Mucosa of descending colon (tissue), 3 donors: ENCODE results near the gene SNX22. TPM values are rescaled to one million over a fixed set of nuclear protein-coding genes. Genes with fewer than 3 reads are reported as not detected.

Experiments
- ATAC-seq: fragments of 200-7000 bp; cut with Tn5 transposase; one replicate; pipeline ENCODE4 v1.9.1; 2020; ENCODE audit warnings: mild to moderate bottlenecking, moderate library complexity
- DNase-seq, 3 donors: peaks; one replicate each; pipeline ENCODE4 v3.0.0-alpha.2; 2020
- H3K36me3 ChIP-seq: fragments of 200-600 bp; one replicate; pipeline ENCODE4 v1.8.0; 2021; ENCODE audit warnings: low read depth, mild to moderate bottlenecking
- H3K4me1 ChIP-seq: fragments of 200-600 bp; one replicate; pipeline ENCODE4 v1.8.0; 2021; ENCODE audit warnings: low read depth, mild to moderate bottlenecking
- H3K4me3 ChIP-seq: fragments of 200-600 bp; one replicate; pipeline ENCODE4 v1.8.0; 2021; ENCODE audit warnings: mild to moderate bottlenecking
- H3K9me3 ChIP-seq: fragments of 200-600 bp; one replicate; pipeline ENCODE4 v1.8.0; 2021; ENCODE audit warnings: mild to moderate bottlenecking
- intact Hi-C, 2 donors: fragments of 100-400 bp; cut with DNase I in 1 of 2; cut with micrococcal nuclease in 1 of 2; formaldehyde crosslinking; loops; one replicate each; pipeline versions ENCODE4 v1.11.0 to v1.11.1; 2022; cut with DNase I, micrococcal nuclease
- total RNA-seq, 3 donors: library from RNA; stranded (reverse); fragmentation: NEBNext Ultra II Directional in 2 of 3; extraction: Animal tissue kit (Norgen Biotek cat#: 25700) in 2 of 3; gene quantifications; one replicate each; pipeline versions ENCODE4 v1.2.1 to v1.2.4, GENCODE V29; 2021 to 2023
- TF ChIP-seq, protein P1 (sequence below): fragments of 200-600 bp; IDR thresholded peaks from one replicate; pipeline ENCODE4 v1.8.0; 2022; ENCODE audit warnings: antibody characterized with exemption, mild to moderate bottlenecking
- donor health status: DM: no; HTN: no; CAD: no; lungs with moderate emphysema.
- donor health status: DM: no; HTN: no; CAD: no.
- donor health status: DM: no; HTN: yes; CAD: no.

The SNX22 gene
- total RNA-seq, 3 donors from 2014 or later, result 0.29 to 0.35 (median 0.29) TPM

DNA sequence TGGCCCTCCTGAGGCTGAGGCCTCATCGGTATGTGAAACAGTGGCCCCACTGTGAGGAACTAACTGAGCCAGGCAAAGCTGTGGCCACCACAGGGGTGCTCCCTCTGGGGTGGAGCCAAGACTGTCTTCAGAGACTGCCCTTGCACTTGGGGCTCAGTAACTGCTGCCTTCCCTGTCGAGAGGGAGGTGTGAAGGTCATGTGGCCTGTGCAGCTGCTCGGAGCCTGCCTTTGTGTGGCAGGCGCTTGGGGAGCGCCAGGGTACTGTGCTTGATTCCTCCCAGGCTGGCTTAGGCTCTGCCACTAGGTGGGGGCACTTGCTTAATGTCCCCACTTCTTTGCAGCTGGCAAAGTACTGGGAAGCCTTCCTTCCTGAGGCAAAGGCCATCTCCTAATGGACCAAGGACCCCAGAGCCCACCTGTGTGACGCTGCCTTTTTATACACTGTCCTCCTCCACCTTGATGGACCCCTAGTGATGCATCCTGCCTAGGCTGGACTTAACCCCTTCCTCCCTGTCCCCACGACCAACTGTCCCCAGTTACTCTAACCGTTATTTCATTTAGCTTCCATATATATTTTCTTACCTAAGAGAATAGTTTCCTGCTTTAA, 14.2 kb upstream of the SNX22 start:
- no peaks in the 10 kb centered on the region for H3K9me3 ChIP-seq
- no peaks in the 10 kb centered on the region for H3K4me1 ChIP-seq
- intact Hi-C loops, result no loop called here
- TF ChIP-seq, protein P1, sequence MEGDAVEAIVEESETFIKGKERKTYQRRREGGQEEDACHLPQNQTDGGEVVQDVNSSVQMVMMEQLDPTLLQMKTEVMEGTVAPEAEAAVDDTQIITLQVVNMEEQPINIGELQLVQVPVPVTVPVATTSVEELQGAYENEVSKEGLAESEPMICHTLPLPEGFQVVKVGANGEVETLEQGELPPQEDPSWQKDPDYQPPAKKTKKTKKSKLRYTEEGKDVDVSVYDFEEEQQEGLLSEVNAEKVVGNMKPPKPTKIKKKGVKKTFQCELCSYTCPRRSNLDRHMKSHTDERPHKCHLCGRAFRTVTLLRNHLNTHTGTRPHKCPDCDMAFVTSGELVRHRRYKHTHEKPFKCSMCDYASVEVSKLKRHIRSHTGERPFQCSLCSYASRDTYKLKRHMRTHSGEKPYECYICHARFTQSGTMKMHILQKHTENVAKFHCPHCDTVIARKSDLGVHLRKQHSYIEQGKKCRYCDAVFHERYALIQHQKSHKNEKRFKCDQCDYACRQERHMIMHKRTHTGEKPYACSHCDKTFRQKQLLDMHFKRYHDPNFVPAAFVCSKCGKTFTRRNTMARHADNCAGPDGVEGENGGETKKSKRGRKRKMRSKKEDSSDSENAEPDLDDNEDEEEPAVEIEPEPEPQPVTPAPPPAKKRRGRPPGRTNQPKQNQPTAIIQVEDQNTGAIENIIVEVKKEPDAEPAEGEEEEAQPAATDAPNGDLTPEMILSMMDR, result no peak
- ATAC-seq, result peak; percentile 53
- no peak overlapping the region for H3K4me3 ChIP-seq
- H3K36me3 ChIP-seq, result peaks cover 6% of the 10 kb centered on the region
- no peak for DNase-seq

DNA sequence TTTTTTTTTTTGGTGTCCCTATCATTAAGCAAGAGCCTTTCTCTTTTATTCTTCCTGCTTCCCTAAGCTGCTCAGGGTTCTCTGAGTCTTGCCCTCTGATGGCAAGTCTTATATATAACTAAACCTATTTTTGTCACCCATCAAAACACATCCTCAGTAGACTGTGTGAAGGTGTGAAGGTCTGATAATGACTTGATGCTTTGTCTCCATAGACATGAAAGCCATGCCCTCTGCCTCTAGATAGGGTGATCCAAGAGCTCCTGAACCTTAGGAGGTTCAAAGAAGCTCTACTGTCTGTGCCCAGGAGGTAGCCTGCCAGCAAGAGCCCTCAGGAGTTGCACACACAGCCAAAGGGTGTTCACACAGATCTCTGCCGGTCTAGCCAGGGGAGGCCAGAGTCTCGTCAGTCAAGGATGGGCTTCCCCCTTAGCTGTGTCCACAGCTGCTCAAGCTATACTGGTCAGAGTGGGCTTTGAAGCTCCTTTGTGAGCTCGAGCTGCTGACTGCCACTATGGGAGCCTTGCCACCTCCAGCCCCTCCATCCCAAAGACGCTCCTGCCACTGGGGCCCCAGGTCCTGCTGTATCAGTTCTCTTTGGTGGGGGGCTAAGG, 13.1 kb upstream of the SNX22 start:
- no peak overlapping the region for H3K4me3 ChIP-seq
- H3K4me1 ChIP-seq, result no peaks in the 10 kb centered on the region
- DNase-seq (no peak), ATAC-seq (no peak)
- no peaks in the 10 kb centered on the region for H3K9me3 ChIP-seq
- H3K36me3 ChIP-seq, result peaks cover 6% of the 10 kb centered on the region
- intact Hi-C loops, result no loop called here
- TF ChIP-seq, protein P1, result no peak

DNA sequence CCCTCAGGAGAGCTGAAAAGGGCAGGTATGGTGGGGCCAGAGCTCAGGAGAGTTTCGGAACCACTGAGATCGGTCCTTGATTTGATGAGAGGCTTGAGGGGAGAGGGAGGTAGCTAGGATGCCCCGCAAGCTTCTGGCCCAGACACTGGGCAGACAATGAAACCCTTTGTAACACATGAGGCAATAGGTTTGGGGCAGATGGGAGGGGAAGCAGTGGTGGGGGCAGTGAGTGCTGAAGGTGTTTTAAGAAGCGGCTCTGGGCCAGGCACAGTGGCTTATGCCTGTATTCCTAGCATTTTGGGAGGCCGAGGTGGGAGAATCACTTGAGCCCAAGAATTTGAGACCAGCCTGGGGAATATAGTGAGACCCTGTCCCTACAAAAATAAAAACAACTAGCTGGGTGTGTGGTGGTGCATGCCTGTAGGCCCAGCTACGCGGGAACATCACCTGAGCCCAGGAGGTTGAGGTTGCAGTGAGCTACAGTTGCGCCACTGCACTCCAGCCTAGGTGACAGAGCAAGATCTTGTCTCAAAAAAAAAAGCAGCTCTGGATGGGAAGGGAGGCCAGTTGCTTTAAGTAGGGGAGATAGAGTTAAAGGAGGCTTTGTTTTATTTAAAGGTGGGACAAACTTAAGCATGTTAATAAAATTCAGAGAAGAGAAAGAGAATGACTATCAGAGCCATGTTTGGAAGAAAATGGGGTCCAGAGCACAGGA, 9.6 kb upstream of the SNX22 start:
- Histone ChIP-seq H3K4me1 (no peaks in the 10 kb centered on the region), H3K4me3 (no peak overlapping the region), H3K36me3 (peaks cover 6% of the 10 kb centered on the region), H3K9me3 (no peaks in the 10 kb centered on the region)
- DNase-seq (no peak), ATAC-seq (no peak)
- TF ChIP-seq, protein P1, result no peak
- intact Hi-C loops, result no loop called here

DNA sequence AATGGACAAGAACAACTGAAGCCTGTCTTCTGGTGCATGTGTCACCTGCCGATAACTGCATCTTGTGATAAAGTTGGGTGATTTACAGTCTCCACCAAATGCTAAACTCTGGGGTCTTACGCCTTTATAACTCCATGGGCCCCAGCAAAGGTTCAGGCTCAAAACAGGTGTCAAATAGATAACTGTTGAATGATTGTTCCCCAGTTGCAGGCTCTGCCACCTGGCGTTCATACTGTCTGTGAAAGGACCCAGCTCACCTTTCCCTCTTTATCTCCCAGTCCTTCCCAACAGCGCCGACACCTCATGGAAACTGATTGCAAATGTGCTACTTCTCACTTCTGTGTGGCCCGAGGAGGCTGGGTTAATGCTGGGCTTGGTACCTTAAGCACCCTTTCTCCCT, 8.3 kb upstream of the SNX22 start:
- no peaks in the 10 kb centered on the region for H3K9me3 ChIP-seq
- H3K4me1 ChIP-seq, result no peaks in the 10 kb centered on the region
- no peak for ATAC-seq
- H3K4me3 ChIP-seq, result no peak overlapping the region
- no peak for DNase-seq
- TF ChIP-seq, protein P1, result no peak
- intact Hi-C loops, result no loop called here
- H3K36me3 ChIP-seq, result peaks cover under 1% of the 10 kb centered on the region

DNA sequence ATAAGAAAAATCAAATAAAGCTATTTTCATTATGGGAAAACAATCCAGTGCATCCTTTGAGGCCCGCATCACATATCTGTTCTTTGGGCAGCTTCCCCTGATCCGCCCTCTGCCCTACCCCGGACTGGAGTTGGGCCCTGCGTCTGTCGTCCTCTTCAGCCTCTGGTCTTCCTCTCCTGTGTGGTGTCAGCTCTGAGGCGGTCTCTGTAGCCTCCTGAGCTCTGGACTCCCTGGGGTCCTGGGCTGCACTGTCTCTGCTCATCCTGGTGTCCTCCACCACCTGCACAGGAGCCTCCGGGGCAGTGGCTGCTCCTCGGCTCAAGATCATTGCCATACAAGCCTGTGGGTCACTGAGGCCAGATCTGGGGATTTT, 7.4 kb upstream of the SNX22 start:
- Histone ChIP-seq H3K36me3 (no peaks in the 10 kb centered on the region), H3K9me3 (no peaks in the 10 kb centered on the region), H3K4me3 (no peak overlapping the region), H3K4me1 (no peaks in the 10 kb centered on the region)
- TF ChIP-seq, protein P1, result no peak
- intact Hi-C loops, result no loop called here
- ATAC-seq, result no peak
- DNase-seq, result no peak
